PC-9 (cell line): ENCODE results near the gene CTDP1. TPM values are rescaled to one million over a fixed set of nuclear protein-coding genes. Genes with fewer than 3 reads are reported as not detected.

Experiments
- BruUV-seq: library from RNA; stranded (reverse); fragments of 400-500 nt; replicated peaks from 2 replicates; lab custom pipeline; 2021; lab: Mats Ljungman, UMichigan
- CTCF ChIA-PET: fragments of 300-600 bp; sonication (Branson Sonifier 250); formaldehyde crosslinking; loops from one replicate; lab custom pipeline; 2022; ENCODE audit warnings: antibody characterized with exemption; lab: Charles Lee
- POLR2A ChIA-PET: fragments of 300-600 bp; sonication (Branson Sonifier 250); formaldehyde crosslinking; loops from one replicate; lab custom pipeline; 2022; ENCODE audit warnings: antibody characterized with exemption; ENCODE audit not compliant: unreplicated experiment; lab: Charles Lee
- DNase-seq, 2 experiments: peaks; one replicate each; pipeline versions ENCODE4 v3.0.0 to v3.0.0-alpha.2; 2015 to 2022; ENCODE audit warnings: mixed read lengths in 1 of 2
- H2AFZ ChIP-seq: fragments of 200-600 bp; sonication (generic); 2 replicates; pipeline ENCODE4 v1.8.1; 2017; ENCODE audit warnings: antibody characterized with exemption
- H3F3A ChIP-seq: fragments of 200-600 bp; sonication (generic); 2 replicates; pipeline ENCODE4 v1.8.1; 2017; ENCODE audit warnings: antibody characterized with exemption, mild to moderate bottlenecking, low read depth; ENCODE audit not compliant: insufficient read depth
- H3K27ac ChIP-seq: fragments of 200-600 bp; sonication (generic); 2 replicates; pipeline ENCODE4 v1.6.1; 2016; ENCODE audit warnings: mixed run types
- H3K27me3 ChIP-seq: fragments of 200-600 bp; sonication (generic); 2 replicates; pipeline ENCODE4 v1.6.1; 2016; ENCODE audit warnings: low read depth, mixed run types; ENCODE audit not compliant: insufficient read depth
- H3K36me3 ChIP-seq: fragments of 200-600 bp; sonication (generic); 2 replicates; pipeline ENCODE4 v1.6.1; 2016; ENCODE audit warnings: low read depth, mixed run types
- H3K4me1 ChIP-seq: fragments of 200-600 bp; sonication (generic); replicated peaks from 2 replicates; pipeline ENCODE4 v1.6.1; 2016; ENCODE audit warnings: mixed run types; ENCODE audit not compliant: insufficient read depth
- H3K4me2 ChIP-seq: fragments of 200-600 bp; sonication (generic); 2 replicates; pipeline ENCODE4 v1.6.1; 2017; ENCODE audit warnings: mixed run types
- H3K4me3 ChIP-seq: fragments of 200-600 bp; sonication (generic); 2 replicates; pipeline ENCODE4 v1.6.1; 2016; ENCODE audit warnings: mixed run types
- H3K79me2 ChIP-seq: fragments of 200-600 bp; sonication (generic); 2 replicates; pipeline ENCODE4 v1.6.1; 2017; ENCODE audit warnings: low read depth, mixed run types
- H3K9me2 ChIP-seq: fragments of 200-600 bp; sonication (generic); 2 replicates; pipeline ENCODE4 v1.8.1; 2017; ENCODE audit warnings: mild to moderate bottlenecking; ENCODE audit not compliant: insufficient read depth
- H3K9me3 ChIP-seq: fragments of 200-600 bp; sonication (generic); 2 replicates; pipeline ENCODE4 v1.8.1; 2016; ENCODE audit warnings: low read depth; ENCODE audit not compliant: insufficient read depth
- H4K20me1 ChIP-seq: fragments of 200-600 bp; sonication (generic); 2 replicates; pipeline ENCODE4 v1.8.1; 2017; ENCODE audit not compliant: insufficient read depth
- EZH2 ChIP-seq: fragments of 200-600 bp; sonication (generic); IDR thresholded peaks from 2 replicates; pipeline ENCODE4 v1.8.0; 2017; ENCODE audit warnings: antibody characterized with exemption, low read depth
- intact Hi-C: fragments of 100-400 bp; cut with micrococcal nuclease; formaldehyde crosslinking; loops from one replicate; pipeline ENCODE4 v1.10.0; 2022; ENCODE audit not compliant: unreplicated experiment
- total RNA-seq: library from RNA; stranded (reverse); gene quantifications from 2 replicates; pipeline ENCODE4 v1.2.3, GENCODE V29; 2021
- TF ChIP-seq, protein P1 (sequence below): fragments of 200-600 bp; sonication (generic); conservative IDR thresholded peaks from 2 replicates; pipeline ENCODE4 v1.6.1; 2017; ENCODE audit warnings: mixed run types, antibody characterized with exemption, mild to moderate bottlenecking, moderate library complexity

The CTDP1 gene
- total RNA-seq, 1 experiment from 2014 or later, result 16.0 TPM

DNA sequence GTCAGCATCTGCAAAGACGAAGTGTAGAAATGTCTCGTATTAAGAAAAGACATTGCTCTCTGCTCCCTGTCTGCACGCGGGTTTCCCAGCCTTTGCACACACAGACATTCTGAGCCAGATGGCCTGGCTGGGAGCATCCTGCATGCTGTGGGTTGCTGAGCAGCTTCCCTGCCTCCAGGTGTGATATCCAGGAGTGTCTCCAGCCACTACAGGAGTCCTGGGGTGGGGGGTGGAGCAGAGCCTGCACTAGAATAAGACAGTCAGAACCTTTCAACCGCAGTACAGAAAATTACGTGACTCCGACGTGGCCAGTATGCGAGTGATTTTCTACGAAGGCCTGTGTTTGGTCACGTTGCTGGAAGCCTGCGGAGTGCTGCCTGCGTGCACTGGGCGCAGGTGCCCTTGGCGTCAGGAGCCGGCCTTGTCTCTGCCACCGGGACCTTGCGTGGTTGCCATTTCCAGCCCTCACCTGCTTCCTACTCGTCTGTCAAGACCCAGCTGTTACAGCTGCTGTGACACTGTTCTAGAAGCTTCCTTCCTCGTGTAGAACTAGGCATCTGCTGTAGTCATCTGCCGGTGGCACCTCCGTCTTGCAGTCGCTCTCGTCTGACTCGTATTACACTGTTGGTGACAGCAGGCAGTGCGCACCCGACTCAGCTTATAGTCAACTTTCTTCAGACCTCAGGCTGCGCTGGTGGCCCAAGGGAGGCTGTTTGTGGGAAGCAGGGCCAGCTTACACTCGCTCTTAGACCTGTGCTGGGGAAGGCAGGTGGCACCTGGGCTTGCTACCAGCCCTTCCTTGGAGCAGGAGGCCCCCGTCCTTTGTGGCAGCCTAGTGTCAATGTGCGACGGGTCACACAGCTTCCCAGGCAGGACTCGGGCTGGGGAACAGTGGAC is 11.2 kb downstream of the CTDP1 start:
- no peaks in the 10 kb centered on the region; the same call in 1 of the 2 replicates for H3K9me3 ChIP-seq
- no peak overlapping the region for H3K4me3 ChIP-seq
- H3K36me3 ChIP-seq, result 0 out of 2 replicates have a peak, but pooled peaks cover 5% of the 10 kb centered on the region
- DNase-seq, result no peak
- H3K9me2 ChIP-seq, result no peaks in the 10 kb centered on the region
- H3K79me2 ChIP-seq, result peaks cover 47% of the 10 kb centered on the region
- no TSS peak for BruUV-seq
- no peak overlapping the region for H3K4me2 ChIP-seq
- no peak overlapping the region for H3K27ac ChIP-seq
- no peak overlapping the region for H2AFZ ChIP-seq
- no peaks in the 10 kb centered on the region for H3K4me1 ChIP-seq
- CTCF ChIA-PET, result no interaction called here
- POLR2A ChIA-PET, result no interaction called here
- intact Hi-C loops, result no loop called here
- TF ChIP-seq, protein P1, sequence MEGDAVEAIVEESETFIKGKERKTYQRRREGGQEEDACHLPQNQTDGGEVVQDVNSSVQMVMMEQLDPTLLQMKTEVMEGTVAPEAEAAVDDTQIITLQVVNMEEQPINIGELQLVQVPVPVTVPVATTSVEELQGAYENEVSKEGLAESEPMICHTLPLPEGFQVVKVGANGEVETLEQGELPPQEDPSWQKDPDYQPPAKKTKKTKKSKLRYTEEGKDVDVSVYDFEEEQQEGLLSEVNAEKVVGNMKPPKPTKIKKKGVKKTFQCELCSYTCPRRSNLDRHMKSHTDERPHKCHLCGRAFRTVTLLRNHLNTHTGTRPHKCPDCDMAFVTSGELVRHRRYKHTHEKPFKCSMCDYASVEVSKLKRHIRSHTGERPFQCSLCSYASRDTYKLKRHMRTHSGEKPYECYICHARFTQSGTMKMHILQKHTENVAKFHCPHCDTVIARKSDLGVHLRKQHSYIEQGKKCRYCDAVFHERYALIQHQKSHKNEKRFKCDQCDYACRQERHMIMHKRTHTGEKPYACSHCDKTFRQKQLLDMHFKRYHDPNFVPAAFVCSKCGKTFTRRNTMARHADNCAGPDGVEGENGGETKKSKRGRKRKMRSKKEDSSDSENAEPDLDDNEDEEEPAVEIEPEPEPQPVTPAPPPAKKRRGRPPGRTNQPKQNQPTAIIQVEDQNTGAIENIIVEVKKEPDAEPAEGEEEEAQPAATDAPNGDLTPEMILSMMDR, result no peak
- no peaks in the 10 kb centered on the region for H3F3A ChIP-seq
- H4K20me1 ChIP-seq, result peaks cover 42% of the 10 kb centered on the region
- no peaks in the 10 kb centered on the region for H3K27me3 ChIP-seq

- ChIA-PET POLR2A (no interaction called here), CTCF (no interaction called here)
- TF ChIP-seq, protein P1, result no peak
- TF ChIP-seq EZH2, result no peak
- no peak overlapping the region for H3K27ac ChIP-seq
- H3K9me2 ChIP-seq, result no peaks in the 10 kb centered on the region
- no peak overlapping the region for H2AFZ ChIP-seq
- no peaks in the 10 kb centered on the region for H3K4me1 ChIP-seq
- BruUV-seq, result no TSS peak
- no peaks in the 10 kb centered on the region for H3K27me3 ChIP-seq
- no peaks in the 10 kb centered on the region for H3K36me3 ChIP-seq
- H3F3A ChIP-seq, result no peaks in the 10 kb centered on the region
- no peak for DNase-seq
- peaks cover 35% of the 10 kb centered on the region for H4K20me1 ChIP-seq
- intact Hi-C loops, result no loop called here
- no peak overlapping the region for H3K4me3 ChIP-seq
- H3K9me3 ChIP-seq, result no peaks in the 10 kb centered on the region
- no peak overlapping the region for H3K4me2 ChIP-seq
- H3K79me2 ChIP-seq, result peaks cover 38% of the 10 kb centered on the region
Observed at GRCh38 chr18:79692056-79692455, 12.5 kb downstream of the CTDP1 start.

GRCh38 chr18:79692886-79693285 is 13.3 kb downstream of the CTDP1 start:
- Histone ChIP-seq H3K36me3 (no peaks in the 10 kb centered on the region), H3K4me3 (no peak overlapping the region), H3K9me3 (no peaks in the 10 kb centered on the region), H3K9me2 (no peaks in the 10 kb centered on the region), H2AFZ (no peak overlapping the region), H4K20me1 (peaks cover 34% of the 10 kb centered on the region), H3K79me2 (peaks cover 34% of the 10 kb centered on the region), H3K27ac (no peak overlapping the region), H3K27me3 (no peaks in the 10 kb centered on the region), H3K4me1 (no peaks in the 10 kb centered on the region), H3K4me2 (no peak overlapping the region), H3F3A (no peaks in the 10 kb centered on the region)
- DNase-seq, result no peak
- TF ChIP-seq, protein P1, result no peak
- intact Hi-C loops, result no loop called here
- no TSS peak for BruUV-seq
- ChIA-PET CTCF (no interaction called here), POLR2A (no interaction called here)
